ENCODE measurements around the gene KIF21A.
"Not testable (repeated sequence)": the region's sequence is repeated elsewhere in the genome, so short reads cannot be mapped to it uniquely, and the experiment has no call there.

KIF21A gene

GRCh38 chr12:39319180-39319579 lies 123.7 kb downstream of the KIF21A start:
- TF ChIP-seq CTCF (IDR thresholded peaks at IDR 0.05; ENCODE audit: low read depth, low read length): no peak

GRCh38 chr12:39314547-39314946 lies 128.4 kb downstream of the KIF21A start:
- TF ChIP-seq CTCF (IDR thresholded peaks at IDR 0.05; ENCODE audit: low read depth, low read length): no peak
- DNase-seq (ENCODE audit: low read depth, low spot score): no peak
- no peak overlapping the region for H3K4me3 ChIP-seq (ENCODE audit: low read depth, low read length)
- in situ Hi-C loops (cut with HindIII; ENCODE audit: low sequenced_read_pairs): no loop called here

More at GRCh38 chr12:39319180-39319579, 123.7 kb downstream of the KIF21A start:
- no peak overlapping the region for H3K4me3 ChIP-seq (ENCODE audit: low read depth, low read length)
- DNase-seq (ENCODE audit: low read depth, low spot score): no peak
- in situ Hi-C loops (cut with HindIII; ENCODE audit: low sequenced_read_pairs): no loop called here

DNA sequence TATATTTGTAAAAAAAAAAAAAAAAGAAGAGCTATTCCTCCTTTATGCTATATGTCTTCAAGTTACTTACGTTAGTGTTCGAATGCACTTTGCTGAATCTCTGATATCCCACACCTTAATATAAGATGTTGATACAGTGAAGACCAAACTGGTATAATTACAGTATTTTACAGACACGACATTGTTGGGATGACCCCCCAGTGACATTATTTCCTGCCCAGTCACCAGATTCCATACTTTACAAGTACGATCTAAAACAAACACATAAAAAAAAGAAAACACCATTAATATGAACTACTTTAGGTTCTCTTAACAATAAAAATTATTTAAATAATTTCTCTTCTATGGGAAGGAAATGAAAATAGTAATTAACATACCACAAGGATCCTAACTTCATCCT lies 133.4 kb downstream of the KIF21A start:
- DNase-seq (ENCODE audit: low read depth, low spot score): no peak
- H3K4me3 ChIP-seq (ENCODE audit: low read depth, low read length): no peak overlapping the region
- in situ Hi-C loops (cut with HindIII; ENCODE audit: low sequenced_read_pairs): no loop called here
- TF ChIP-seq CTCF (IDR thresholded peaks at IDR 0.05; ENCODE audit: low read depth, low read length): no peak

- peak; percentile 6 for DNase-seq (ENCODE audit: low read depth, low spot score)
- no peak overlapping the region for H3K4me3 ChIP-seq (ENCODE audit: low read depth, low read length)
- TF ChIP-seq CTCF (IDR thresholded peaks at IDR 0.05; ENCODE audit: low read depth, low read length): no peak
- in situ Hi-C loops (cut with HindIII; ENCODE audit: low sequenced_read_pairs): no loop called here
Measured at GRCh38 chr12:39301422-39301821, 141.5 kb downstream of the KIF21A start.

- DNase-seq (ENCODE audit: low read depth, low spot score): peak; percentile 23
- no peak overlapping the region for H3K4me3 ChIP-seq (ENCODE audit: low read depth, low read length)
- in situ Hi-C loops (cut with HindIII; ENCODE audit: low sequenced_read_pairs): no loop called here
- TF ChIP-seq CTCF (IDR thresholded peaks at IDR 0.05; ENCODE audit: low read depth, low read length): no peak
Measured at GRCh38 chr12:39300799-39301198, 142.1 kb downstream of the KIF21A start.

DNA sequence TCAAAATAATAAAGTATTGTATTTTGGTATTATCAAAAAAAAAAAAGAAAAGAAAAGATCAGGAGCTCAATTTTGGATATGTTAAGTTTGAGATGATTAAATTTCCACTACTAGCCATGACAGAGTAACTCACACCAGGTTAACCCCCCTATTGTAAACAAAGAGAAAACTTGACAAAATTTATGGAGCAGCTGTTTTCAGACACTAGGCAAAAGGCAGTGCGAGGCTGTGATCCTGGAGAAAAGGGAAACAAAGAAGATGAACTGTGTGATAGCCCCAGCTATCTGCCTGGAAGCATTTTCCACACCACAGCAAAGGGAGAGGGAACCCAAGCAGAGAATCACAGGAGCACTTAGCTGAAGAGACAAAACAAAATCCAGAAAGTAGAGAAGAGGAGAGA lies 145.0 kb downstream of the KIF21A start:
- H3K4me3 ChIP-seq (ENCODE audit: low read depth, low read length): no peak overlapping the region
- no peak for DNase-seq (ENCODE audit: low read depth, low spot score)
- no peak for TF ChIP-seq CTCF (IDR thresholded peaks at IDR 0.05; ENCODE audit: low read depth, low read length)
- in situ Hi-C loops (cut with HindIII; ENCODE audit: low sequenced_read_pairs): no loop called here

DNA sequence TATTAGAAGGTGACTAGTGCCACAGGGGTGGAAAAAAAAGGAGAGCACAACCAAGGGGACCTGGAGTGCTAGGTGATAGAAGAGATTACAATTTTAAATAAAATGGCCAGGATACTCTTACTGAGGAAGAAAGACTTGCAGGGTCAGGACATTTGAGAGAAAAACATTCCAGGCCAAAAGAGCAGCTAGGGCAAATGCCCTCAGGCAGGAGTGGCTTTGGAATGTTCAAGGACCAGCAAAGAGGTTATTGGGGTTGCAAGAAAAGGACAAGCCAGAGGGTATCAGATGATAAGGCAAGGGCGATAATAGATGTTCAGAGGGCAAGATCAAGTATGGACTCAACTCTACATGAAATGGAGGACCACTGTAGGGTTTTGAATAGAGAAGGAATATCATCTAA lies 146.4 kb downstream of the KIF21A start:
- TF ChIP-seq CTCF (IDR thresholded peaks at IDR 0.05; ENCODE audit: low read depth, low read length): no peak
- no peak overlapping the region for H3K4me3 ChIP-seq (ENCODE audit: low read depth, low read length)
- DNase-seq (ENCODE audit: low read depth, low spot score): no peak
- in situ Hi-C loops (cut with HindIII; ENCODE audit: low sequenced_read_pairs): no loop called here

GRCh38 chr12:39295593-39295992 lies 147.3 kb downstream of the KIF21A start:
- in situ Hi-C loops (cut with HindIII; ENCODE audit: low sequenced_read_pairs); H3K4me3 ChIP-seq (ENCODE audit: low read depth, low read length); DNase-seq (ENCODE audit: low read depth, low spot score): not testable (repeated sequence)
